Natural killer cell (primary cell): Measurements from ENCODE around the gene MST1R. TPM values are rescaled to one million over a fixed set of nuclear protein-coding genes. Genes with fewer than 3 reads are reported as not detected.
A peak's percentile ranks its signal among the peaks of the same experiment; 100 is the strongest.

Source experiments
- ATAC-seq, 3 donors: fragments of 150-1000 bp in 2 of 3; fragments of 200-7000 bp in 1 of 3; cut with Tn5 transposase; 1 replicate in 1 of 3; 2 replicates in 2 of 3; pipeline ENCODE4 v1.10.0; 2021; ENCODE audit warnings: mild to moderate bottlenecking in 2 of 3, moderate library complexity in 2 of 3
- DNase-seq, 2 donors: peaks; one replicate each; pipeline versions ENCODE4 v3.0.0 to v3.0.0-alpha.2; 2013 to 2021; ENCODE audit warnings: mixed read lengths in 1 of 2
- H3K27ac ChIP-seq: one replicate; pipeline ENCODE4 v1.5.1; 2013; ENCODE audit warnings: mild to moderate bottlenecking, low read length
- H3K27me3 ChIP-seq: one replicate; pipeline ENCODE4 v1.6.1; 2013; ENCODE audit warnings: low read length; ENCODE audit not compliant: control insufficient read depth, insufficient read depth
- H3K36me3 ChIP-seq: one replicate; pipeline ENCODE4 v1.6.1; 2013; ENCODE audit warnings: low read length; ENCODE audit not compliant: control insufficient read depth, insufficient read depth
- H3K4me1 ChIP-seq: one replicate; pipeline ENCODE4 v1.6.1; 2013; ENCODE audit warnings: low read length; ENCODE audit not compliant: control insufficient read depth, insufficient read depth
- H3K4me3 ChIP-seq: one replicate; pipeline ENCODE4 v1.5.1; 2013; ENCODE audit warnings: low read length
- H3K9me3 ChIP-seq: one replicate; pipeline ENCODE4 v1.6.1; 2013; ENCODE audit warnings: low read length; ENCODE audit not compliant: control insufficient read depth, insufficient read depth
- H3K27ac Mint-ChIP-seq, 2 donors: one replicate each; pipeline ENCODE4 v1.8.0; 2022; ENCODE audit warnings: mild to moderate bottlenecking in 2 of 2, mixed read lengths in 2 of 2, moderate library complexity in 1 of 2
- H3K27me3 Mint-ChIP-seq, 2 donors: one replicate each; pipeline ENCODE4 v1.8.0; 2022; ENCODE audit warnings: low read depth in 2 of 2, mixed read lengths in 2 of 2
- H3K36me3 Mint-ChIP-seq: one replicate; pipeline ENCODE4 v1.8.0; 2022; ENCODE audit warnings: mixed read lengths
- H3K4me1 Mint-ChIP-seq, 2 donors: one replicate each; pipeline ENCODE4 v1.8.0; 2022; ENCODE audit warnings: mixed read lengths in 2 of 2
- H3K4me3 Mint-ChIP-seq: one replicate; pipeline ENCODE4 v1.8.0; 2022; ENCODE audit warnings: mild to moderate bottlenecking, moderate library complexity, mixed read lengths
- H3K9me3 Mint-ChIP-seq, 2 donors: one replicate each; pipeline ENCODE4 v1.8.0; 2022; ENCODE audit warnings: mixed read lengths in 2 of 2
- CTCF ChIP-seq: fragments of 200-600 bp; IDR thresholded peaks from one replicate; pipeline ENCODE4 v1.8.0; 2022; ENCODE audit warnings: antibody characterized with exemption
- WGBS: methylation state at CpG from one replicate; pipeline ENCODE4 v1.1.7; 2013; ENCODE audit warnings: missing lambda C conversion rate; ENCODE audit not compliant: insufficient coverage; 5-methylcytosine and 5-hydroxymethylcytosine counted together
- intact Hi-C: fragments of 100-400 bp; cut with micrococcal nuclease; formaldehyde crosslinking; loops from one replicate; pipeline ENCODE4 v1.14.2; 2022
- total RNA-seq, 4 donors: library from RNA; stranded (reverse); fragments of 120-200 nt in 1 of 4; gene quantifications; one replicate each; pipeline versions ENCODE4 v1.2.3 to v1.2.4, GENCODE V29; 2013 to 2022

Gene MST1R
- total RNA-seq, 3 donors from 2014 or later (not counting 1 experiment from before 2014, with no cell fraction given) = 1.6 to 3.4 (median 2.2) TPM

GRCh38 chr3:49902511-49903345, 945 bp downstream of the MST1R start:
- no peak overlapping the region for H3K27ac Mint-ChIP-seq
- no peak for TF ChIP-seq CTCF
- Histone ChIP-seq H3K9me3 (no peaks in the 10 kb centered on the region), H3K27me3 (no peaks in the 10 kb centered on the region), H3K36me3 (no peaks in the 10 kb centered on the region), H3K27ac (no peak overlapping the region), H3K4me3 (no peak overlapping the region), H3K4me1 (peaks cover 36% of the 10 kb centered on the region)
- whole genome bisulfite sequencing = 96% methylated on average over 44 of the region's 44 CpGs
- H3K9me3 Mint-ChIP-seq = no peaks in the 10 kb centered on the region
- intact Hi-C loops = no loop called here
- no peaks in the 10 kb centered on the region for H3K27me3 Mint-ChIP-seq
- peak overlapping the region; percentile 56 for H3K4me3 Mint-ChIP-seq
- no peaks in the 10 kb centered on the region for H3K36me3 Mint-ChIP-seq
- peaks cover 11 to 26% of the 10 kb centered on the region in 2 donors for H3K4me1 Mint-ChIP-seq
- no peak for ATAC-seq
- peak in 1 of 2 donors; percentile 14 for DNase-seq

- WGBS = 88% methylated on average over 5 of the region's 11 CpGs
- H3K36me3 Mint-ChIP-seq = no peaks in the 10 kb centered on the region
- DNase-seq (peak in 1 of 2 donors; percentile 25), ATAC-seq (no peak)
- Histone ChIP-seq H3K27ac (no peak overlapping the region), H3K9me3 (no peaks in the 10 kb centered on the region), H3K36me3 (no peaks in the 10 kb centered on the region), H3K4me1 (peaks cover 35% of the 10 kb centered on the region), H3K4me3 (no peak overlapping the region), H3K27me3 (no peaks in the 10 kb centered on the region)
- no peak overlapping the region for H3K4me3 Mint-ChIP-seq
- no peaks in the 10 kb centered on the region for H3K27me3 Mint-ChIP-seq
- TF ChIP-seq CTCF = no peak
- peaks cover 11 to 24% of the 10 kb centered on the region in 2 donors for H3K4me1 Mint-ChIP-seq
- no peaks in the 10 kb centered on the region for H3K9me3 Mint-ChIP-seq
- H3K27ac Mint-ChIP-seq = no peak overlapping the region
- intact Hi-C loops = no loop called here
Observed at GRCh38 chr3:49901366-49902339, 2.0 kb downstream of the MST1R start.

- intact Hi-C loops = no loop called here
Observed at GRCh38 chr3:49900491-49901153, 3.1 kb downstream of the MST1R start.

More at GRCh38 chr3:49900491-49901153, 3.1 kb downstream of the MST1R start:
- Histone ChIP-seq H3K9me3 (no peaks in the 10 kb centered on the region), H3K36me3 (no peaks in the 10 kb centered on the region), H3K27me3 (no peaks in the 10 kb centered on the region), H3K4me3 (no peak overlapping the region), H3K4me1 (peaks cover 24% of the 10 kb centered on the region), H3K27ac (no peak overlapping the region)
- WGBS = 82% methylated on average over 8 of the region's 8 CpGs
- Mint-ChIP-seq H3K36me3 (no peaks in the 10 kb centered on the region), H3K27ac (no peak overlapping the region), H3K27me3 (no peaks in the 10 kb centered on the region), H3K4me1 (peaks cover 6 to 15% of the 10 kb centered on the region in 2 donors), H3K9me3 (no peaks in the 10 kb centered on the region), H3K4me3 (peak overlapping the region; percentile 9)
- no peak for TF ChIP-seq CTCF
- DNase-seq (no peak), ATAC-seq (no peak)
